Activated CD4-positive, alpha-beta T cell treated with anti-CD3 and anti-CD28 coated beads, Interleukin-2, Interleukin-4, amounts not matched to agents 100 ng/mL and 50 ng/mL, durations not matched to agents 16 hours and 8 hours (primary cell): ENCODE results near the gene LHX1.

Experiments used
- DNase-seq: peaks from one replicate; pipeline ENCODE4 v3.0.0-alpha.2; 2020; ENCODE audit warnings: low spot score

The LHX1 gene

DNA sequence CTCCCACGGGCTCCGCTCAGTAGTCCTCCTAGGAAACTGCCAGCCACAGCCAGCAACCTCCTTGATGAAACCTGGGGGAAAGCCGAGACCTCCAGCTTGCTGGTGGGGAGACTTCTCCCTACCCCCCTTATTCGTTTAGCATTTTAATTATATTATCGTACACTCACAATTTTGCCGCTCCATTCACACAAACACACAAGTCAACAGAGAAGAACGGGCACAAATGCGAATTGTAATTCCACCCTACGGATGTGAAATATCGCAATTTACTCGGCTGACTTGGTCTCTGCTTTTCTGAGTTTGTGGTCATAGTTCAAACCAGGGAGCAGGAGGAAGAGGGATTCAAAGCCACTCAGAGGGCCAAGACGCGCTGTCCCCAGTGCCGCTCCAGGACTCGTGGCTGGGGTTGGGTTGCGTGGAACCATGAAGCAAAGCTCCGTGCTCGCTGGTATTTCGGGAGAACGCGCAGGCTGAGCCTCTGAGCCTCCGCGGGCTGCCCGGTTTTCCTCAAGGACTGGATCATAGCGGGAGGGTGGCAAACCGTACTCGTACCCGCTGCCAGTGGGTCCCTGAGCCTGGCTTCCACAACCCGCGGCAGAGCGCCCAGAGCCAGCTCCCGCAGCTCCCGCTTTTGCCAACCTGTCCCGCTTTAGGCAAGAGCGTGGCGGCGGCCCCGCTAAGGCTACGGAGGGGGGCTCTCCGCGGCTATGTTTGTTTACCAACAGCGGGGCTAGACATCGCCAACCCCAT is 2.0 kb downstream of the LHX1 start:
- DNase-seq, result no peak

DNA sequence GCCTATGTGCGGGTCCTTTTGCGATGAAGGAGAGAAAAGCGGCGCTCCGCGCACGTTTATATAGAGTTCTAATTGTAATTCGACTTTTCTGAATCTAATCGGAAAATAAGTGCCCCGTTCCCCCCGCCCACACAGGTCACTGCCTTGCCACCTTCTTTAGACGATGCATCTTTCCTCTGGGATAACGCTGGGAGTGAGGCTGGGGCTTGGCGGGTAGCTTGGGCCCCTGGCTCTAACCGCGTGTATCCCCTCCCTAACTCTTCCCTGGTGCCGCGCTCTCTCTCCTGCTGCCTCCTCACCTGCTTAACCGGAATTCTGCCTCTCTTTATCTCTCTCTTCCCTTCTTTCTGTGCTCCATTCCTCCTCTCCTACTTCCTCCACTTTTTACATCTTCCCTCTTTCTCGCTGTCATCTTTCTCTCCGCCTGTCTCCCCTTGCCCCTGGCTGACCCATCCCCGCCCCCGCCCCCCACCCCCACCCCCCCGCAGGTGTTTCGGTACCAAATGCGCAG is 2.6 kb downstream of the LHX1 start:
- DNase-seq, result no peak

DNA sequence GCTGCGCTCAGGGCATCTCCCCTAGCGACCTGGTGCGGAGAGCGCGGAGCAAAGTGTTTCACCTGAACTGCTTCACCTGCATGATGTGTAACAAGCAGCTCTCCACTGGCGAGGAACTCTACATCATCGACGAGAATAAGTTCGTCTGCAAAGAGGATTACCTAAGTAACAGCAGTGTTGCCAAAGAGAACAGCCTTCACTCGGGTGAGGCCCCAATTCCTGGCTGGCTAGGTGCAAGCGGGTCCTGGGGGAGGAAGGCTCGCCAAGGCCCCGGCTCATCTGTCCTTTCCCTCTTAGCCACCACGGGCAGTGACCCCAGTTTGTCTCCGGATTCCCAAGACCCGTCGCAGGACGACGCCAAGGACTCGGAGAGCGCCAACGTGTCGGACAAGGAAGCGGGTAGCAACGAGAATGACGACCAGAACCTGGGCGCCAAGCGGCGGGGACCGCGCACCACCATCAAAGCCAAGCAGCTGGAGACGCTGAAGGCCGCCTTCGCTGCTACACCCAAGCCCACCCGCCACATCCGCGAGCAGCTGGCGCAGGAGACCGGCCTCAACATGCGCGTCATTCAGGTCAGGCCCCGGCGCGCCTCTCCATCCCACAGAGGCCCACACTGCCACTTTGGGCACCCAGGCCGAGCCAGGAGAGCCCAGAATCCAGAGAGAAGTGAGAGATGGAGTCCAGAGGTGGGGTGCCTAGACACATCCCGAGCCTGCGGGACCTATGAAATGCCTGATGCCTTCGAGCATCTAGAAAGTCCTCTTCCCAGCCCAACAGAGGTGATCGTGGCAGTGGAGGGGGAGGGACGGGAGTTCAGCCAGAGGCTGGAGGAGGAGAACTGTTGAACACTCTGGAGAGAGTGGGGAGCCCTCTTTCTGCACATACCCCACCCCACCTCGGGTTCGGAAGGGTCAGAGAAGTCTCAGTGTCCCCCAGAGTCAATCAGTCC is 3.3 kb downstream of the LHX1 start:
- no peak for DNase-seq

DNA sequence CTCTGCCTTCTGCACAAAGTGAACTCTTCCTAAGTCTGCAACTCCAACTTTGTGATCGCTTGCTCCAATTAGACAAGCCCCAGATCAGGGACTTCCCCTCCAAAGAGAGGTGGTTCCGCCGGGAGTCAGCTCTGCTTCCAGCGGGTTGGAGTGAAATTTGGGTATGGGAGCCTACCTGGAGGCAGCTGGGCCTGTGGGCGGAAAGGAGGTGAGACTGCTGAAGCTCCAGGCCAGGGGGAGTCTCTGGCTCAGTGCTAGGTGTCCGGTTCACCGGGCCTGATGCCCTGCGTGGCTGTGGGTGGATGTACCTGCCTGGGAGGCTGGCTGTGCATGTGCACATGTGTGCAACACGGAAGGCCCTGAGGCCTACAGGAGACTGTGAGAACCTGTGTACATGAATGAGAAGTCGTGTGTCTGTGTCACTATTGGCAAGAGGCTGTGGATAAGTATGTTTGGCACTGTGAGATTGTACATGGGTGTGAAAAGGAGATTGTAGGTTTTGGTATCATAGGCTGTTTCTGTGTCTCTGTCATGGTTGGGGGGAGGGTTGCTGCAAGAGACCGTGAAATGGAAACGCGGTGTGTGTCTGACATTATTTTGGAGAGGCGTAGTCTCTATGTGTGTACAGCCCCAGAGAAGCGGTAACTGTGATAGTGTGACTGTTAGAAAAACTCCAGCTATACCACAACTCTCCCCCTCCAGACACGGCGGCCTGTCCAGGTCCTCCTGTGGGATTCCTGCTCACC is 4.2 kb downstream of the LHX1 start:
- DNase-seq, result no peak

DNA sequence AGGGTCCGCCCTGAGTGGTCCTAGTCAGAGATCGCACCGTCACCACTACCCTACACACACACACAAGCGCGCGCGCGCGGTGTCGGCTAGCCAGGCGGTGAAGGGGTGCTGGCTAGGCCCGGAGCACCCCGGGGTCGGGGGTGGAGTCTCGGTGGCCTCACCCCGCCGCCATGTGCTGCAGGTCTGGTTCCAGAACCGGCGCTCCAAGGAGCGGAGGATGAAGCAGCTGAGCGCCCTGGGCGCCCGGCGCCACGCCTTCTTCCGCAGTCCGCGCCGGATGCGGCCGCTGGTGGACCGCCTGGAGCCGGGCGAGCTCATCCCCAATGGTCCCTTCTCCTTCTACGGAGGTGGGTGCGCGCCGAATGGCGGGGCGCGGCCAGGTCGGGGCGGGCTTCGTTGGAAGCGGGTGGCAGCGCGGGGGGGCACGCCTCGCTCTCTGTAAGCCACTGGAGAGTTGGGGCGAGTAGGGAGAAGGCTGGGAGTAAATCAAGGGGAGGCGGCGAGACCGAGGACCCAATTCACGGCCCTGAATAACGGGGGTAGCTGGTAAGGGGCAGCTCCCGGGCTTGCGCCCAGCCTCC is 4.8 kb downstream of the LHX1 start:
- DNase-seq, result no peak

DNA sequence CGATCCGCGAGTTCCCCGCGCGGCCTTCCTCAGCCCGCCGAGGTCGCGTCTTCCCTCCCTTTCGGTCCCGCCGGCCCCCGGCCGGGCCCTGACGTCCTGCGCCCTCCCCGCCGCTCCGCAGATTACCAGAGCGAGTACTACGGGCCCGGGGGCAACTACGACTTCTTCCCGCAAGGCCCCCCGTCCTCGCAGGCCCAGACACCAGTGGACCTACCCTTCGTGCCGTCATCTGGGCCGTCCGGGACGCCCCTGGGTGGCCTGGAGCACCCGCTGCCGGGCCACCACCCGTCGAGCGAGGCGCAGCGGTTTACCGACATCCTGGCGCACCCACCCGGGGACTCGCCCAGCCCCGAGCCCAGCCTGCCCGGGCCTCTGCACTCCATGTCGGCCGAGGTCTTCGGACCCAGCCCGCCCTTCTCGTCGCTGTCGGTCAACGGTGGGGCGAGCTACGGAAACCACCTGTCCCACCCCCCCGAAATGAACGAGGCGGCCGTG is 5.4 kb downstream of the LHX1 start:
- no peak for DNase-seq

DNA sequence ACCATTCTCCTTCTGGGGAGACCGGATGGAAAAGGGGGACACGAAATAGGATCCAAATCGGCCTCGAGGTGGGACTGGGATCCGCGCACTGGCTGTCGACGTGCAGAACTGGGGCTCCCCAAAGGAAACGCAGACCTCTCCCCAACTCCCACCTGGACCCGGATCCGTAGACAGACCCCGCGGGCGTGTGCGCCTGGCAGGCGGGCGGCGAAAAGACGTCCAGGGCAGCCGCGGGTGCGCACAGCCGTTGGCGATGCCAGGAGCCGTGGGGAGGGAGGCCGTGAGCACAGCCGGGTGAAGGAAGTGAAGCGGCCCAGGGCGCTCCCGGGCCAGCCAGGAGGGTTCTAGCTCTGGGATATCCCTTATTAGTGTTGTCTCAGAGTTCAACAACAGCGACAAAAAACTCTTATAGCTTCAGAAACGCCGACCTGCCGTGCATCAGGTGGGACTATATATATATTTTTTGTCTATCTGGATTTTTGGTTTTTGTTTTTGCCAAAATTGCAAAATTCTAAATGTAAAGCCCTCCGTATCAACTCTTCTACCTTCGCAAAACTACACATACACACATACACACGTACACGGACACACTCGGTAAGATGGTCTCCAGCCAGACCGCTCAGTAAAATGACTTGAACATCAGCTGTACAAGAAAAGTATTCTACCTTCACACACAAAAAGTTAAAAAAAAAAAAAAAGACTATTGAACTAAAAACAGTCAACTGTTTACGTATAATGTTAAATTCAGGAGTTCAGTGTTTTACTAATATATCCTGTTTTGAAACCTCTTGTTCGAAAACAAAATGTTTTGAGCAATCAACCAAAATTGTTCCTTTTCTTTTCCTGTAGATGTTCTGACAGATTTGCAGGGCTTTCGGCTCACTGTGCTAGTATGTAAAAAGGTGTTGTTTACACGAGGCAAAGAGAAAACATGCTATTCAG is 6.2 kb downstream of the LHX1 start:
- DNase-seq, result no peak

DNA sequence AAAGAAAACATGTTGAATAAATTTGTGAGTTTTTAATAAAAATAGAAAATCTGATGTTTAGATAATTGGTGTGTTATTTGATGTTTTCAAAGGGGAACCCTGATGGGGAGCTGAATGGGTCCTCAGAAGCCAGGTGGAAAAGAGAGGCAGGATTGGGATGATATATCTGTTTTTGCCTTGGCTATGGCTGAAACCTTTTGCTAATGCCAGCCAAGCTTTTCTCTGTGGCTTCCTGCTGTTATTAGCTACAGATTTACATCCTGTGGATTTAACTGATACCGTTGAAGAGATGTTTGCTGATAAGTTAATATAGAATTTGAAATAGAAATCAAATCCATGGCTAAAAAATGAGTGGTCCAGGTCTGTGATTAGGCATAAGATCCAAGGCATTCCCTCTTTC is 7.3 kb downstream of the LHX1 start:
- no peak for DNase-seq

DNA sequence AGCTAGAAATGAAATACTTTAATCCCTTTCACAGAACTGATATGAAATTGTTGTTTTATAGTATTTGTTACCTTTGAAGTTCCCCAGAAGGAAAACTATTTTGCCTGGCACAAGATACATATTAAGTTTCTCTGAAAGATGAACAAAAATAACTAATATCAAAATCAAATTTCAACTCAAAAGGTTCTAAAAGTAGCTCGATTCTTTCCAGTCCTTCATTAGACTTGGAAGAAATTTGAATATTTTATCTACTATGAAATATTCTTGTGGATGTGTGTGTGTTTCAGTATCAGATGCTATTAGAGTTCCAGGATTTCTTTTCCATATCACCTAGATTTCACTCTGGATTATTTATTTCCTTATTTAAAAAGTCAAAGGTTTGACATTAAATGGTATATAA is 7.9 kb downstream of the LHX1 start:
- no peak for DNase-seq

DNA sequence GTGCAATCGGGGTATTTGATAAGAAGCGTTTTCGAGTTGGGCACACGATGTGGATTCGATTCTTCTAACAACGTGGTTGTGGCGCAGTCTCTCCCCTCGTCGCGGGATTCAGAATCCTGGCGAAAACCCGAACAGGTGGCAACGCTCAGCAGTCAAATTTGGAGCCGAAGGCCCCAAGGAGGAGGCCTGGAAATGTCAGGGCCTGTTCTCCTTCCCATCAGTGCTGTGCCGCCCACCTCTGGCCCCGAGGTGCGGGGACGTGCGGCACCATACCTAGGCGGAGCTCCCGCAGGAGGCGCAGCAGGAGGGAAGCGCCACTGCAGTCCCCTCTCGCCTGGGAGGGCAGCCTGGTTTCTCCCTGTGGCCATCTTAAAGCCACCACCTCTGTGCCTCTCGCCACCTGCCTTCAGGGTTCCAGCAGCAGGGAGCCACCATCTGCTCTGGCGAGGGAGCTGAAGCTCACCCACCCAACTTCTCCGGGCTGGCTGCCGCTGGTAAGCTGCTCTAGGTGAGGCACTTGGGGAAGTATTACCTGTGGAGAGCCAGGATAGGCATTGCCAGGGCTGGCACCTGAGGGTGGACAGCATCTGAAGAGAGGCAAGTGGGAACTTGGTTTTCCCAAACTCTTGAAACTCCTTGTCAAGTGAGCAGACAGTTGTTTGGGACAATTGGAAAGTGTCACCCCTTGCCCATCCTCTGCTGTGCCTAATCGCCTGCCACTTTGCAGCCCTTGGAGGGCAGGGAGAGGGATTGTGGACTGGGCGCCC is 8.9 kb downstream of the LHX1 start:
- no peak for DNase-seq

DNA sequence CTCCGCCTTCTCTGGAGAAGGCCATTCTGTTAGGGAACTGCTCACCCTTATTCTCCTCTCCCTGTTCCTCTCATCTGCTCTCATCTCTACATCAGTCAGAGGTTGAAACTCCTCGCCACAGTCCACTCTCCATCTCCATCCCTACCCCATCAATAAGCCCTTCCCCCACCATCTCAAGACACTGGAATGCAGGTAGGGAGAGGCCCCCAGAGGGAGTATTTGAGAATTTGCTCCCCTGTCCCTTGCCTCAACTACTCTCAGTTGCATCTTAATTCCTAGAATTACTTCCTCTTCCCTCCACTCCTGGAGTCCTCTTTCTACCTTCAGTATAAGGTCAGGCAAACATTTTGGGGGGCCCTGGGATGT is 9.4 kb downstream of the LHX1 start:
- DNase-seq, result no peak

DNA sequence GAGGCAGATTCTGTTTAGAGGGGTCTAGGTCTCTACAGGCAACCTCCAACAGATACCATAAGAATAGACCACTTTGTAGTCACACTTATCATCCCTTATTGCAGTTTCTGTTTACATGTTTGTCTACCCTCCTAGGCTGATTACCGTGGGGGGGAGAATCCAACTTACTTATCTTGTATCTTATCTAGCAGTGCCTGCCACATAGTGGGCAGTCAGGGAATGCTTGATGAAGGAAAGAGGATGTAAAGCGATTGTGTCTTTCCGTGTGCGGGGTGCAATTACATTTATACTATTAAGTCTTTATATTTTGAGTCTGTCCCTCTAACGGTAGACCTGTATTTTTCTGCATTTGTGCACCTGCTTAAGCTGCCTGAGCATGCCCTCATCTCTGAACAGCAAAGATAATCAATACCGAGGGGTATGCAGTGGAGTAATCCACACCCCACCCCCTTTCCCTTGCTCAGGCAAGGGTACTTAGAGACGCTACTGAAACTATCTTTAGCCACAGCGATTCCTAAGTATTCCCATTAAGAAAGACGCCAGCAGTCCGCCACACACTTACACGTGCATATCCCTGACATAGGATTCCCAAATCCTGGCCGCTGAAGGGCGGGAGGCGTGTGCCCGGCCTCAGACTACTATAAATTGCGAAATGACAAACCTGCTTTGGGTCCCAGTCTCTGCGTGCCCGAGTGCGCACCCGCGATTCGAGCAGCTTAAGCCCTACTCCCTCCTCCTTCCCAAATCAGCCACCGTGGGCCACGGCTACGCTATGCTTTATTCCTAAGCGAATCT is 10.8 kb downstream of the LHX1 start:
- no peak for DNase-seq

DNA sequence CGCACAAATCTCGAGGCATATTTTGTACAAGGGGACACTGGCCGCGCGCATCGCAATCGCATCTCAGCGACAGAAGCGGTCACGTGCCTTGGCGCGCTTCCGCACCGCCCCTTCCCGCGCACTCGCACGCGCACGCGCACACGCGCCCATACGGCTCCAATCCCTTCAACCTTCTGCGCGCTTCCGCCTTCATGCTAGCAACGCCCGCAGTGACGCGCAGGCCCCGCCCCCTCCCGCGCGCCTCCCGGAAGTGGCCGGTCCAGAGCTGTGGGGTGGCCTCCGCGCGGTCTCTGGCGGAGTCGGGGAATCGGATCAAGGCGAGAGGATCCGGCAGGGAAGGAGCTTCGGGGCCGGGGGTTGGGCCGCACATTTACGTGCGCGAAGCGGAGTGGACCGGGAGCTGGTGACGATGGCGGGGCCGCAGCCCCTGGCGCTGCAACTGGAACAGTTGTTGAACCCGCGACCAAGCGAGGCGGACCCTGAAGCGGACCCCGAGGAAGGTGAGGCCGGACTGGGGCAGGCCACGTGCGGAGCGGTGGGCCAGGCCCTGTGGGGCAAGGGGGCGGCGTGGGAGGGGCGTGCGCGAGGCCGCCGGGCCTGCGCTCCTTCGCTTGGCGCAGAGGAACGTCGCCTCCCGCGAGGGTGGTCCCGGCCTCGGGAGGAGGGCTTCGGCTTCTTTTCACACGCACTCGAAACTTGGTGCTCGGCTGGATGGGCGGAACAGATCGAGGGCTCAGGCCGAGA is 11.6 kb downstream of the LHX1 start, which contains the start of gene AATF:
Gene AATF, plus strand, starts transcription at position 238 of the 744 bp plus-strand sequence. Its CDS starts 172 bp downstream, at position 410.
- peak; percentile 97 for DNase-seq

DNA sequence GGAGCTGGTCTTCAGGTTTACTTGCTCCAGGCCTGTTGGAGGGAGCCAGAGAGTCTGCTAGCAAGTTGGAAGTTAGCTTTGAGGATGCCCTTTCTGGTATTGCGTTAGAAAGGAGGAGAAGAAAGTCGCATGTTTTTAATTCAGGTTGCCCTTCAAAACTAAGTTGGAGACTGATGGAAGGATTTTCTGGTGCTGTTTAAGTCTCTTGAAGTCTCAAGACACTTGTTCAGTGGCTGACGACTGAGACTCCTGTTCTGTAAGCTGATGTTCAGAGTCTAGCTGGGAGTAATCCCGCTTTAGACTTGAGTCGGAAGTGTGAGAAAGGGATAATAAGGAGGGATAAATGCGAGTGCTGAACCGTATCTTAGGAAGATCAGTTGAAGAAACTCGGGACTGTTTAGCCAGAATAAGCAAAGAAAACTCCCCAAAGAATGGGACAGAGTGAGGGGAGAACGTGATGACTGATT is 12.2 kb downstream of the LHX1 start:
- no peak for DNase-seq

DNA sequence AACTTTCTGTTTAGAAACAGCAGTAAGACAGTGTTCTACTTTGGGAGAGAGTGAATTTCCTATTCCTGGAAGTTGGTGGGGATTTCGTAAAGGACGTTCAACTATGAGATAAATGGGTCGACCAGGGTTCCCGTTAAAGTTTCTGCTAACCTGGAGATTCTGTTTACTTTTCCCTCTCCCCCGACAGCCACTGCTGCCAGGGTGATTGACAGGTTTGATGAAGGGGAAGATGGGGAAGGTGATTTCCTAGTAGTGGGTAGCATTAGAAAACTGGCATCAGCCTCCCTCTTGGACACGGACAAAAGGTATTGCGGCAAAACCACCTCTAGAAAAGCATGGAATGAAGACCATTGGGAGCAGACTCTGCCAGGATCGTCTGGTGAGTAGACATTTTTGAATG is 12.8 kb downstream of the LHX1 start:
- no peak for DNase-seq

DNA sequence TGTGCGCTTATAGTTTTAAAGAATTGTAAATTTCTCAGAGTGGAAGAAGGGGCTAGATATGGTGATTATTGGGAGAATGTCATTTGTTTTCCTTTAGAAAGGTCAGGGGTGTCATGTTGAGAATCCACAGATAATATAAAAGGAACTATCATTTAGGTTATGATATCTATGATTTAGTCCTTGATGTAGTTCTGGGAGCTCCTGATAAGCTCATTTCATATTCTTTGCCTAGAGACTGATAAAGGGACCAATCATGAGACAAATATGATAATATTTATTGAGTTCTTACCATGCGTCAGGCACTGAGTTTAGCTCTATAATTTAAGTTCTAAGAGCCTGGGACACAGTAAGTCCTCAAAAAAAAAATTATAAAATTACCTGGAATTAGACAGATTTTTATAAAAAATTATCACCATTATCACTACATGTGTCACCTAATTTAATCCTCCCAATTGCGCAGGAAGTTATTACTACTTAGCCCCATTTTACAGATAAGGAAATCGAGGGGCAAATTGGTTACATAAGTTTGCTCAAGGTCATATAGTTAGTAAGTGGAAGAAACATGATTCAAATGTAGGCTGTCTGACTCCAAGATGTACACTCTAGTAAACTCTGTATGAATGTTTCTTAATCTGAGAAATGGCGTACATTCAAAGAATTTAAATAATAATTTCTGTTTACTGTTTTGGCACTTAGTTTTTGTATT is 14.0 kb downstream of the LHX1 start:
- no peak for DNase-seq

DNA sequence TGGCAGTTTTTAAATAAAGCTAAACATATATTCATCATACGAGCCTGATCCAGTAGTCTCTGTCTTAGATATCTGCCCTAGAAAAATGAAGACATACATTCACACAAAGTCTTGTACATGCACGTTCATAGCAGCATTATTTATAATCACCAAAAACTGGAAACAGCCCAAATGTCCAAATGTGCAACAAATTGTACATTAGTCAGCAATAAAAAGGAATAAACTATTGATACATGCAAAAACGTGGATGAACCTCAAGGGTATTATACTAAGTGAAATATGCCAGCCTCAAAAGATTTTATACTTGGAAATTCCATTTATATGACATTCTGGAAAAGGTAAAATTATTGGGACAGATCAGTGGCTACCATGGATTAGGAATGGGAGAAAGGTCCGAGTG is 34.2 kb downstream of the LHX1 start:
- DNase-seq, result no peak
